DOHH2 (cell line): Measurements from ENCODE around the gene EDC4.

Source experiments
- H3F3A ChIP-seq: fragments of 200-600 bp; sonication (generic), shearing (Covaris generic); 2 replicates; pipeline ENCODE4 v1.6.0; 2016; ENCODE audit warnings: antibody characterized with exemption, mild to moderate bottlenecking; ENCODE audit not compliant: control insufficient read depth, insufficient read depth
- H3K27ac ChIP-seq: fragments of 200-600 bp; sonication (generic); 2 replicates; pipeline ENCODE4 v1.5.1; 2014; ENCODE audit warnings: low read depth, mild to moderate bottlenecking, low read length, moderate library complexity
- H3K27me3 ChIP-seq: fragments of 200-600 bp; sonication (generic); 2 replicates; pipeline ENCODE4 v1.6.1; 2014; ENCODE audit warnings: mild to moderate bottlenecking, low read length, mixed read lengths; ENCODE audit not compliant: control insufficient read depth
- H3K36me3 ChIP-seq: fragments of 200-600 bp; sonication (generic); 2 replicates; pipeline ENCODE4 v1.6.1; 2014; ENCODE audit warnings: mild to moderate bottlenecking, low read length, moderate library complexity, mixed read lengths; ENCODE audit not compliant: control insufficient read depth
- H3K4me1 ChIP-seq: fragments of 200-600 bp; sonication (generic); 2 replicates; pipeline ENCODE4 v1.6.1; 2014; ENCODE audit warnings: mild to moderate bottlenecking, low read length, mixed read lengths; ENCODE audit not compliant: control insufficient read depth
- H3K4me2 ChIP-seq: fragments of 200-600 bp; sonication (generic); 2 replicates; pipeline ENCODE4 v1.6.0; 2014; ENCODE audit warnings: mild to moderate bottlenecking, low read length, moderate library complexity
- H3K4me3 ChIP-seq: fragments of 200-600 bp; sonication (generic); 2 replicates; pipeline ENCODE4 v1.5.1; 2014; ENCODE audit warnings: mild to moderate bottlenecking, low read length, mixed read lengths
- H3K79me2 ChIP-seq: fragments of 200-600 bp; sonication (generic); 2 replicates; pipeline ENCODE4 v1.6.1; 2014; ENCODE audit warnings: mild to moderate bottlenecking, low read length, mixed read lengths; ENCODE audit not compliant: control insufficient read depth
- H3K9me2 ChIP-seq: fragments of 200-600 bp; sonication (generic); replicated peaks from 2 replicates; pipeline ENCODE4 v1.6.1; 2014; ENCODE audit warnings: mild to moderate bottlenecking, low read length, mixed read lengths; ENCODE audit not compliant: control insufficient read depth
- H3K9me3 ChIP-seq: fragments of 200-600 bp; sonication (generic); 2 replicates; pipeline ENCODE4 v1.6.1; 2014; ENCODE audit warnings: antibody characterized with exemption, low read length, mixed read lengths; ENCODE audit not compliant: control insufficient read depth, insufficient read depth
- H4K20me1 ChIP-seq: fragments of 200-600 bp; sonication (generic); 2 replicates; pipeline ENCODE4 v1.6.0; 2014; ENCODE audit warnings: low read depth, mild to moderate bottlenecking, antibody characterized with exemption, low read length, moderate library complexity; ENCODE audit not compliant: control insufficient read depth, insufficient read depth
- CTCF ChIP-seq: fragments of 200-600 bp; sonication (generic); IDR thresholded peaks from one replicate; pipeline ENCODE4 v1.5.1; 2014; ENCODE audit warnings: antibody characterized with exemption, mild to moderate bottlenecking, low read depth, low read length; ENCODE audit not compliant: poor library complexity, severe bottlenecking
- EZH2phosphoT487 ChIP-seq: fragments of 200-600 bp; sonication (generic); IDR thresholded peaks from 2 replicates; pipeline ENCODE4 v1.6.1; 2017; ENCODE audit warnings: borderline replicate concordance, mild to moderate bottlenecking, antibody characterized with exemption, low read length, moderate library complexity, mixed read lengths

EDC4 gene

GRCh38 chr16:67884684-67885083, 11.8 kb downstream of the EDC4 start, which contains the start of gene NRN1L:
Gene NRN1L (plus strand): TSS chr16:67884885. CDS start chr16:67884904, 19 bp downstream.
- Histone ChIP-seq H4K20me1 (no peaks in the 10 kb centered on the region), H3K4me1 (no peaks in the 10 kb centered on the region), H3F3A (0 out of 2 replicates have a peak, but pooled peaks cover 2% of the 10 kb centered on the region), H3K27ac (no peak within 1 kb of the TSS), H3K4me3 (no peak within 1 kb of the TSS), H3K27me3 (no peaks in the 10 kb centered on the region), H3K79me2 (no peaks in the 10 kb centered on the region), H3K4me2 (no peak within 1 kb of the TSS), H3K36me3 (peaks cover 57% of the 10 kb centered on the region), H3K9me3 (no peaks in the 10 kb centered on the region), H3K9me2 (no peaks in the 10 kb centered on the region)
- TF ChIP-seq EZH2phosphoT487 (no peak), CTCF (no peak)

GRCh38 chr16:67885545-67885944, 12.7 kb downstream of the EDC4 start:
- no peaks in the 10 kb centered on the region for H3K4me1 ChIP-seq
- no peaks in the 10 kb centered on the region for H4K20me1 ChIP-seq
- no peaks in the 10 kb centered on the region for H3K9me3 ChIP-seq
- H3F3A ChIP-seq: 0 out of 2 replicates have a peak, but pooled peaks cover 2% of the 10 kb centered on the region
- H3K9me2 ChIP-seq: no peaks in the 10 kb centered on the region
- H3K4me3 ChIP-seq: no peak overlapping the region
- no peaks in the 10 kb centered on the region for H3K27me3 ChIP-seq
- no peak overlapping the region for H3K4me2 ChIP-seq
- H3K36me3 ChIP-seq: peaks cover 48% of the 10 kb centered on the region
- H3K27ac ChIP-seq: no peak overlapping the region
- H3K79me2 ChIP-seq: no peaks in the 10 kb centered on the region
- no peak for TF ChIP-seq EZH2phosphoT487
- TF ChIP-seq CTCF: no peak

GRCh38 chr16:67885976-67886375, 13.1 kb downstream of the EDC4 start:
- Histone ChIP-seq H3K36me3 (peaks cover 44% of the 10 kb centered on the region), H3K4me2 (no peak overlapping the region), H3K4me1 (no peaks in the 10 kb centered on the region), H3K27me3 (no peaks in the 10 kb centered on the region), H3K27ac (no peak overlapping the region), H4K20me1 (no peaks in the 10 kb centered on the region), H3K79me2 (no peaks in the 10 kb centered on the region), H3K9me3 (no peaks in the 10 kb centered on the region), H3K4me3 (no peak overlapping the region), H3K9me2 (no peaks in the 10 kb centered on the region), H3F3A (0 out of 2 replicates have a peak, but pooled peaks cover 2% of the 10 kb centered on the region)
- no peak for TF ChIP-seq CTCF
- TF ChIP-seq EZH2phosphoT487: no peak
